Suprapubic skin (tissue), 3 donors: ENCODE results near the gene HPGDS.

Experiments used
- POLR2A ChIP-seq, 2 donors: fragments of 450-650 bp; IDR thresholded peaks; one replicate each; pipeline ENCODE4 v1.6.1; 2017; ENCODE audit warnings: antibody characterized with exemption in 2 of 2, mild to moderate bottlenecking in 2 of 2, moderate library complexity in 2 of 2
- TF ChIP-seq, protein P1 (sequence below), 2 donors: fragments of 200-600 bp in 1 of 2; fragments of 450-650 bp in 1 of 2; sonication (generic) in 1 of 2; IDR thresholded peaks; one replicate each; pipeline ENCODE4 v1.5.1; 2016 to 2019; ENCODE audit warnings: antibody characterized with exemption in 2 of 2, mild to moderate bottlenecking in 1 of 2, moderate library complexity in 1 of 2

DNA sequence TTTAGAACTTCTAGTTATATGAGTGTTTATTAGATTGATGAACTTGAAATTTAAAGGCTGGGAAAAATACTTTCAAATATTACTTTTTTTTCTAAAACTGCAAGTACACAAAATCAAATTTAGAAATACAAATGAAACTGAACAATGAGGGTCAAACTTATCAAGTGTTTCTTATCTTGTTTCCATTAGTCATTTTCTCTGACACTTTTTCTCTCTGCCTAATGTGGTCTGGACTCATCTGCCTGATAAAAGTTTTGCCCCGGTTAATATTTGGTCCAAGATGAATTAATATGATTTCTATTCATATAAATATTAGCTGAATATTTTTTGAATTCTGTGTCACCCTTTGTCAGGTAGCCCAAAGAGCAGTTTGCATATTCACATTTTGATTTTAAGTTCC lies 8.7 kb upstream of the HPGDS start:
- TF ChIP-seq, protein P1, sequence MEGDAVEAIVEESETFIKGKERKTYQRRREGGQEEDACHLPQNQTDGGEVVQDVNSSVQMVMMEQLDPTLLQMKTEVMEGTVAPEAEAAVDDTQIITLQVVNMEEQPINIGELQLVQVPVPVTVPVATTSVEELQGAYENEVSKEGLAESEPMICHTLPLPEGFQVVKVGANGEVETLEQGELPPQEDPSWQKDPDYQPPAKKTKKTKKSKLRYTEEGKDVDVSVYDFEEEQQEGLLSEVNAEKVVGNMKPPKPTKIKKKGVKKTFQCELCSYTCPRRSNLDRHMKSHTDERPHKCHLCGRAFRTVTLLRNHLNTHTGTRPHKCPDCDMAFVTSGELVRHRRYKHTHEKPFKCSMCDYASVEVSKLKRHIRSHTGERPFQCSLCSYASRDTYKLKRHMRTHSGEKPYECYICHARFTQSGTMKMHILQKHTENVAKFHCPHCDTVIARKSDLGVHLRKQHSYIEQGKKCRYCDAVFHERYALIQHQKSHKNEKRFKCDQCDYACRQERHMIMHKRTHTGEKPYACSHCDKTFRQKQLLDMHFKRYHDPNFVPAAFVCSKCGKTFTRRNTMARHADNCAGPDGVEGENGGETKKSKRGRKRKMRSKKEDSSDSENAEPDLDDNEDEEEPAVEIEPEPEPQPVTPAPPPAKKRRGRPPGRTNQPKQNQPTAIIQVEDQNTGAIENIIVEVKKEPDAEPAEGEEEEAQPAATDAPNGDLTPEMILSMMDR (IDR thresholded peaks at IDR 0.05), result no peak
- TF ChIP-seq POLR2A (IDR thresholded peaks at IDR 0.05), result no peak
